ENCODE data around the gene NOB1.

DNA sequence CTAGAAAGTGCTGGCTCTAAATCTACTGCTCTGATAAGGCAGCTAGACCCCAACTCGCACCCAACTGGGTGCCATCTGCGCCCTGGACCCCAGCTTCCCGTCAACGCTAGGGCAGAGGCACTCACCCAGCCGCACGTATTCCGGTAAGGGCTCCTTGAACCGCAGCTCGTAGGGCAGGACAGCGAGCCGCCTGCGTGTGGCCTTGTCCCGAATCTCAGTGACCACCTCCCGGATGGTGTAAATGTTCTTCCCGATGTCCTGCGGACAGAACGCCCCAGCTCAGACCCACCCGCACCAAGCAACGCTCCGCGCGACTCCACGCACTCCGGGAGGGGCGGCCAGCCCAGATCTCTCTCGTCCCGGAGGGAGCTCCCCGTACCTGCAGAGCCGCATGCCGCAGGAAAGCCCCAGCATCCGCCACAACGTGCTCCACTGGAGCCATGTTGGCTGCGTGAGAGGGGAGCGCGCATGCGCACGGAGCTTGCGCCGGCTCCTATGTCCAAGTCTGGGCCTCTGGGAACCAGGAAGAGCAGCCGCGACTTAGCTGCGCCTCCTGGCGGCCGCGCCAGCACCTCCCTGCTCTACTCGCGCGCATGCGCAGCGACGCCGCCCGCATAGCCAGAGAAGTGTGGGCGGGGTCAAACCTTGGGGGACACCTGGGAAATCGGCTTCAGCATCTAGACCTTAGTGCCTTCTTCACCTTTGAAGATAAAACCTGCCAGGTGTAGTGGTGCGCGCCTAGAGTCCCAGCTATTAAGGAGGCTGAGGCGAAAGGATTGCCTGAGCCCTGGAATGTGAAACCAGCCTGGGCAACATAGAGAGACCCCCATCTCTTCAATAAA is at the start of gene NOB1:
- TF ChIP-seq JUNB (IDR thresholded peaks at IDR 0.05; ENCODE audit: unreplicated experiment) (no peak), EZH2 (IDR thresholded peaks at IDR 0.05; ENCODE audit: low read depth, unreplicated experiment) (no peak), ZNF331 (CRISPR knock-in tag; IDR thresholded peaks at IDR 0.05; ENCODE audit: low read depth) (no peak), POLR2AphosphoS5 (IDR thresholded peaks at IDR 0.05; ENCODE audit: low read depth) (peak; percentile 98), EZH2phosphoT487 (IDR thresholded peaks at IDR 0.05; ENCODE audit: unreplicated experiment) (no peak), ZNF114 (CRISPR knock-in tag; IDR thresholded peaks at IDR 0.05) (no peak), STAT1 (IDR thresholded peaks at IDR 0.05; ENCODE audit: unreplicated experiment) (no peak), CREB1 (CRISPR knock-in tag; IDR thresholded peaks at IDR 0.05; ENCODE audit: low read depth) (no peak), NANOG (IDR thresholded peaks at IDR 0.05; ENCODE audit: borderline replicate concordance) (no peak)
- TF ChIP-seq, protein P1, sequence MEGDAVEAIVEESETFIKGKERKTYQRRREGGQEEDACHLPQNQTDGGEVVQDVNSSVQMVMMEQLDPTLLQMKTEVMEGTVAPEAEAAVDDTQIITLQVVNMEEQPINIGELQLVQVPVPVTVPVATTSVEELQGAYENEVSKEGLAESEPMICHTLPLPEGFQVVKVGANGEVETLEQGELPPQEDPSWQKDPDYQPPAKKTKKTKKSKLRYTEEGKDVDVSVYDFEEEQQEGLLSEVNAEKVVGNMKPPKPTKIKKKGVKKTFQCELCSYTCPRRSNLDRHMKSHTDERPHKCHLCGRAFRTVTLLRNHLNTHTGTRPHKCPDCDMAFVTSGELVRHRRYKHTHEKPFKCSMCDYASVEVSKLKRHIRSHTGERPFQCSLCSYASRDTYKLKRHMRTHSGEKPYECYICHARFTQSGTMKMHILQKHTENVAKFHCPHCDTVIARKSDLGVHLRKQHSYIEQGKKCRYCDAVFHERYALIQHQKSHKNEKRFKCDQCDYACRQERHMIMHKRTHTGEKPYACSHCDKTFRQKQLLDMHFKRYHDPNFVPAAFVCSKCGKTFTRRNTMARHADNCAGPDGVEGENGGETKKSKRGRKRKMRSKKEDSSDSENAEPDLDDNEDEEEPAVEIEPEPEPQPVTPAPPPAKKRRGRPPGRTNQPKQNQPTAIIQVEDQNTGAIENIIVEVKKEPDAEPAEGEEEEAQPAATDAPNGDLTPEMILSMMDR (conservative IDR thresholded peaks at IDR 0.05; ENCODE audit: low read depth in 2 of 2): peak; percentile 82 to 96
- TF ChIP-seq, protein P2, sequence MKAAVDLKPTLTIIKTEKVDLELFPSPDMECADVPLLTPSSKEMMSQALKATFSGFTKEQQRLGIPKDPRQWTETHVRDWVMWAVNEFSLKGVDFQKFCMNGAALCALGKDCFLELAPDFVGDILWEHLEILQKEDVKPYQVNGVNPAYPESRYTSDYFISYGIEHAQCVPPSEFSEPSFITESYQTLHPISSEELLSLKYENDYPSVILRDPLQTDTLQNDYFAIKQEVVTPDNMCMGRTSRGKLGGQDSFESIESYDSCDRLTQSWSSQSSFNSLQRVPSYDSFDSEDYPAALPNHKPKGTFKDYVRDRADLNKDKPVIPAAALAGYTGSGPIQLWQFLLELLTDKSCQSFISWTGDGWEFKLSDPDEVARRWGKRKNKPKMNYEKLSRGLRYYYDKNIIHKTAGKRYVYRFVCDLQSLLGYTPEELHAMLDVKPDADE (IDR thresholded peaks at IDR 0.05): no peak
- TF ChIP-seq, protein P3, sequence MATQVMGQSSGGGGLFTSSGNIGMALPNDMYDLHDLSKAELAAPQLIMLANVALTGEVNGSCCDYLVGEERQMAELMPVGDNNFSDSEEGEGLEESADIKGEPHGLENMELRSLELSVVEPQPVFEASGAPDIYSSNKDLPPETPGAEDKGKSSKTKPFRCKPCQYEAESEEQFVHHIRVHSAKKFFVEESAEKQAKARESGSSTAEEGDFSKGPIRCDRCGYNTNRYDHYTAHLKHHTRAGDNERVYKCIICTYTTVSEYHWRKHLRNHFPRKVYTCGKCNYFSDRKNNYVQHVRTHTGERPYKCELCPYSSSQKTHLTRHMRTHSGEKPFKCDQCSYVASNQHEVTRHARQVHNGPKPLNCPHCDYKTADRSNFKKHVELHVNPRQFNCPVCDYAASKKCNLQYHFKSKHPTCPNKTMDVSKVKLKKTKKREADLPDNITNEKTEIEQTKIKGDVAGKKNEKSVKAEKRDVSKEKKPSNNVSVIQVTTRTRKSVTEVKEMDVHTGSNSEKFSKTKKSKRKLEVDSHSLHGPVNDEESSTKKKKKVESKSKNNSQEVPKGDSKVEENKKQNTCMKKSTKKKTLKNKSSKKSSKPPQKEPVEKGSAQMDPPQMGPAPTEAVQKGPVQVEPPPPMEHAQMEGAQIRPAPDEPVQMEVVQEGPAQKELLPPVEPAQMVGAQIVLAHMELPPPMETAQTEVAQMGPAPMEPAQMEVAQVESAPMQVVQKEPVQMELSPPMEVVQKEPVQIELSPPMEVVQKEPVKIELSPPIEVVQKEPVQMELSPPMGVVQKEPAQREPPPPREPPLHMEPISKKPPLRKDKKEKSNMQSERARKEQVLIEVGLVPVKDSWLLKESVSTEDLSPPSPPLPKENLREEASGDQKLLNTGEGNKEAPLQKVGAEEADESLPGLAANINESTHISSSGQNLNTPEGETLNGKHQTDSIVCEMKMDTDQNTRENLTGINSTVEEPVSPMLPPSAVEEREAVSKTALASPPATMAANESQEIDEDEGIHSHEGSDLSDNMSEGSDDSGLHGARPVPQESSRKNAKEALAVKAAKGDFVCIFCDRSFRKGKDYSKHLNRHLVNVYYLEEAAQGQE (IDR thresholded peaks at IDR 0.05; ENCODE audit: unreplicated experiment): peak; percentile 39
- TF ChIP-seq, protein P4, sequence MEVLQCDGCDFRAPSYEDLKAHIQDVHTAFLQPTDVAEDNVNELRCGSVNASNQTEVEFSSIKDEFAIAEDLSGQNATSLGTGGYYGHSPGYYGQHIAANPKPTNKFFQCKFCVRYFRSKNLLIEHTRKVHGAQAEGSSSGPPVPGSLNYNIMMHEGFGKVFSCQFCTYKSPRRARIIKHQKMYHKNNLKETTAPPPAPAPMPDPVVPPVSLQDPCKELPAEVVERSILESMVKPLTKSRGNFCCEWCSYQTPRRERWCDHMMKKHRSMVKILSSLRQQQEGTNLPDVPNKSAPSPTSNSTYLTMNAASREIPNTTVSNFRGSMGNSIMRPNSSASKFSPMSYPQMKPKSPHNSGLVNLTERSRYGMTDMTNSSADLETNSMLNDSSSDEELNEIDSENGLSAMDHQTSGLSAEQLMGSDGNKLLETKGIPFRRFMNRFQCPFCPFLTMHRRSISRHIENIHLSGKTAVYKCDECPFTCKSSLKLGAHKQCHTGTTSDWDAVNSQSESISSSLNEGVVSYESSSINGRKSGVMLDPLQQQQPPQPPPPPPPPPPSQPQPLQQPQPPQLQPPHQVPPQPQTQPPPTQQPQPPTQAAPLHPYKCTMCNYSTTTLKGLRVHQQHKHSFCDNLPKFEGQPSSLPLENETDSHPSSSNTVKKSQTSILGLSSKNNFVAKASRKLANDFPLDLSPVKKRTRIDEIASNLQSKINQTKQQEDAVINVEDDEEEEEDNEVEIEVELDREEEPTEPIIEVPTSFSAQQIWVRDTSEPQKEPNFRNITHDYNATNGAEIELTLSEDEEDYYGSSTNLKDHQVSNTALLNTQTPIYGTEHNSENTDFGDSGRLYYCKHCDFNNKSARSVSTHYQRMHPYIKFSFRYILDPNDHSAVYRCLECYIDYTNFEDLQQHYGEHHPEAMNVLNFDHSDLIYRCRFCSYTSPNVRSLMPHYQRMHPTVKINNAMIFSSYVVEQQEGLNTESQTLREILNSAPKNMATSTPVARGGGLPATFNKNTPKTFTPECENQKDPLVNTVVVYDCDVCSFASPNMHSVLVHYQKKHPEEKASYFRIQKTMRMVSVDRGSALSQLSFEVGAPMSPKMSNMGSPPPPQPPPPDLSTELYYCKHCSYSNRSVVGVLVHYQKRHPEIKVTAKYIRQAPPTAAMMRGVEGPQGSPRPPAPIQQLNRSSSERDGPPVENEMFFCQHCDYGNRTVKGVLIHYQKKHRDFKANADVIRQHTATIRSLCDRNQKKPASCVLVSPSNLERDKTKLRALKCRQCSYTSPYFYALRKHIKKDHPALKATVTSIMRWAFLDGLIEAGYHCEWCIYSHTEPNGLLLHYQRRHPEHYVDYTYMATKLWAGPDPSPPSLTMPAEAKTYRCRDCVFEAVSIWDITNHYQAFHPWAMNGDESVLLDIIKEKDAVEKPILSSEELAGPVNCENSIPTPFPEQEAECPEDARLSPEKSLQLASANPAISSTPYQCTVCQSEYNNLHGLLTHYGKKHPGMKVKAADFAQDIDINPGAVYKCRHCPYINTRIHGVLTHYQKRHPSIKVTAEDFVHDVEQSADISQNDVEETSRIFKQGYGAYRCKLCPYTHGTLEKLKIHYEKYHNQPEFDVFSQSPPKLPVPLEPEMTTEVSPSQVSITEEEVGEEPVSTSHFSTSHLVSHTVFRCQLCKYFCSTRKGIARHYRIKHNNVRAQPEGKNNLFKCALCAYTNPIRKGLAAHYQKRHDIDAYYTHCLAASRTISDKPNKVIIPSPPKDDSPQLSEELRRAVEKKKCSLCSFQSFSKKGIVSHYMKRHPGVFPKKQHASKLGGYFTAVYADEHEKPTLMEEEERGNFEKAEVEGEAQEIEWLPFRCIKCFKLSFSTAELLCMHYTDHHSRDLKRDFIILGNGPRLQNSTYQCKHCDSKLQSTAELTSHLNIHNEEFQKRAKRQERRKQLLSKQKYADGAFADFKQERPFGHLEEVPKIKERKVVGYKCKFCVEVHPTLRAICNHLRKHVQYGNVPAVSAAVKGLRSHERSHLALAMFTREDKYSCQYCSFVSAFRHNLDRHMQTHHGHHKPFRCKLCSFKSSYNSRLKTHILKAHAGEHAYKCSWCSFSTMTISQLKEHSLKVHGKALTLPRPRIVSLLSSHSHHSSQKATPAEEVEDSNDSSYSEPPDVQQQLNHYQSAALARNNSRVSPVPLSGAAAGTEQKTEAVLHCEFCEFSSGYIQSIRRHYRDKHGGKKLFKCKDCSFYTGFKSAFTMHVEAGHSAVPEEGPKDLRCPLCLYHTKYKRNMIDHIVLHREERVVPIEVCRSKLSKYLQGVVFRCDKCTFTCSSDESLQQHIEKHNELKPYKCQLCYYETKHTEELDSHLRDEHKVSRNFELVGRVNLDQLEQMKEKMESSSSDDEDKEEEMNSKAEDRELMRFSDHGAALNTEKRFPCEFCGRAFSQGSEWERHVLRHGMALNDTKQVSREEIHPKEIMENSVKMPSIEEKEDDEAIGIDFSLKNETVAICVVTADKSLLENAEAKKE (CRISPR knock-in tag; IDR thresholded peaks at IDR 0.05): no peak
